Hepatocyte (in vitro differentiated cells): ENCODE data around the gene KRT74. TPM values are rescaled to one million over a fixed set of nuclear protein-coding genes. Genes with fewer than 3 reads are reported as not detected.

Source experiments
- DNase-seq: peaks from one replicate; pipeline ENCODE4 v3.0.0-alpha.2; 2016; ENCODE audit warnings: low spot score
- H2AFZ ChIP-seq: fragments of 200-600 bp; sonication (generic); 2 replicates; pipeline ENCODE4 v1.6.0; 2016; ENCODE audit warnings: antibody characterized with exemption, mild to moderate bottlenecking
- H3K27ac ChIP-seq: fragments of 200-600 bp; sonication (generic); 2 replicates; pipeline ENCODE4 v1.5.1; 2016; ENCODE audit warnings: mild to moderate bottlenecking
- H3K27me3 ChIP-seq: fragments of 200-600 bp; sonication (generic); 2 replicates; pipeline ENCODE4 v1.6.1; 2016
- H3K36me3 ChIP-seq: fragments of 200-600 bp; sonication (generic); replicated peaks from 2 replicates; pipeline ENCODE4 v1.5.1; 2016; ENCODE audit warnings: low read depth; ENCODE audit not compliant: insufficient read depth
- H3K4me1 ChIP-seq: fragments of 200-600 bp; sonication (generic); 2 replicates; pipeline ENCODE4 v1.5.1; 2016; ENCODE audit warnings: mild to moderate bottlenecking, moderate library complexity; ENCODE audit not compliant: insufficient read depth
- H3K4me2 ChIP-seq: fragments of 200-600 bp; sonication (generic); 2 replicates; pipeline ENCODE4 v1.6.0; 2016
- H3K4me3 ChIP-seq: fragments of 200-600 bp; sonication (generic); 2 replicates; pipeline ENCODE4 v1.5.1; 2016; ENCODE audit warnings: mild to moderate bottlenecking
- H3K79me2 ChIP-seq: fragments of 200-600 bp; sonication (generic); 2 replicates; pipeline ENCODE4 v1.6.0; 2017; ENCODE audit warnings: mild to moderate bottlenecking
- H3K9me2 ChIP-seq: fragments of 200-600 bp; sonication (generic); replicated peaks from 2 replicates; pipeline ENCODE4 v1.6.0; 2017; ENCODE audit warnings: mild to moderate bottlenecking; ENCODE audit not compliant: insufficient read depth
- H3K9me3 ChIP-seq: fragments of 200-600 bp; sonication (generic); 2 replicates; pipeline ENCODE4 v1.5.1; 2016; ENCODE audit warnings: low read depth, mild to moderate bottlenecking
- H4K20me1 ChIP-seq: fragments of 200-600 bp; sonication (generic); 2 replicates; pipeline ENCODE4 v1.6.0; 2016; ENCODE audit warnings: mild to moderate bottlenecking; ENCODE audit not compliant: insufficient read depth, poor library complexity, severe bottlenecking
- EZH2 ChIP-seq: fragments of 200-600 bp; sonication (generic); IDR thresholded peaks from 2 replicates; pipeline ENCODE4 v1.6.1; 2016; ENCODE audit warnings: antibody characterized with exemption, mild to moderate bottlenecking, borderline replicate concordance
- EZH2phosphoT487 ChIP-seq: fragments of 200-600 bp; sonication (generic); IDR thresholded peaks from one replicate; pipeline ENCODE4 v1.6.1; 2018; ENCODE audit warnings: antibody characterized with exemption, mild to moderate bottlenecking, low read depth, moderate library complexity; ENCODE audit not compliant: unreplicated experiment, severe bottlenecking
- WGBS: methylation state at CpG from one replicate; pipeline ENCODE4 v1.1.6; 2016; ENCODE audit warnings: low lambda C conversion rate; ENCODE audit errors: missing lambda C conversion rate; 5-methylcytosine and 5-hydroxymethylcytosine counted together
- polyA plus RNA-seq: library from polyadenylated mRNA; unstranded; fragments of >200 nt; fragmentation: Nextera tagmentation; extraction: Ambion mirVana; gene quantifications from 2 replicates; pipeline ENCODE4 v1.2.1, GENCODE V29; 2016
- total RNA-seq: library from RNA; depleted of rRNA; stranded (reverse); fragments of >200 nt; gene quantifications from 2 replicates; pipeline ENCODE4 v1.2.3, GENCODE V29; 2014
- TF ChIP-seq, protein P1 (sequence below): fragments of 200-600 bp; sonication (generic); IDR thresholded peaks from 2 replicates; pipeline ENCODE4 v1.5.1; 2016; ENCODE audit warnings: antibody characterized with exemption, mild to moderate bottlenecking; ENCODE audit not compliant: poor library complexity

Gene KRT74
- total and polyA plus RNA-seq, 2 experiments from 2014 or later: not detected

DNA sequence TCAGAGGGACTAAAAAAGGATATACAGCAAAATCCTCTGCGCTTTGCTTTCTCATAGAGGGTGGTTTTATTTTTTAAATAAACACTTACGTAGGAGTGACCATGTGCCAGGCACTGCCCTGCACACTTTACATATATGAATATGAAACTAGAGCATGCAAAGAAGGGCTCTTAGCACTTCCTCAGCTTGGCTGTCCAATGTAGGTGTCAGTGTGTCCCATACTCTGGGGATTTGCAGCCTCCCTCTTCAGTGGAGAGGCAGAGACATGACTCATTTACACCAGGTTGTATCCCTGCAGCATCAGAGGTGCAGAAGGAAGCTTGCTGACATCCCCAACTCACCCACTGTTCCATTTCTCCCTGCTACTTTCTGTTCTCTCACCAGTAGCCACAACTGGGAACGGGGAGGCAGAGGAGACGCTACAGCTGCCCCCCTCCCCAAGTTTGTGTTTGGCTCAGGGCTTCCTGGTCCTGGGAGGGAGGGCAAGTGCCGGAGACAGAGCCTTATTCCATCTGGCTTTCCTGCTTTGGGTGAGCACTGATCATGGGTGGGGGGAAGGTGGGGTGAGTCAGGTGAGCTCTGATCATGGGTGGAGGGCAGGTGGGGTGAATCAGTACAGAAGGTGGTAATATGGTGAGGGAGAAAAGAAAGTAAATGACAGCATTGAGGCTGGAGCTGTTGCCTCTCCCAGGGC is 48.6 kb downstream of the KRT74 start:
- Histone ChIP-seq H3K9me3 (no peaks in the 10 kb centered on the region), H4K20me1 (no peaks in the 10 kb centered on the region), H3K9me2 (no peaks in the 10 kb centered on the region), H3K79me2 (no peaks in the 10 kb centered on the region), H3K4me3 (no peak overlapping the region), H3K4me1 (peaks cover 14% of the 10 kb centered on the region), H3K27ac (peak overlapping the region; percentile 33), H3K4me2 (no peak overlapping the region), H3K27me3 (no peaks in the 10 kb centered on the region), H3K36me3 (no peaks in the 10 kb centered on the region), H2AFZ (no peak overlapping the region)
- no peak for DNase-seq
- TF ChIP-seq, protein P1, sequence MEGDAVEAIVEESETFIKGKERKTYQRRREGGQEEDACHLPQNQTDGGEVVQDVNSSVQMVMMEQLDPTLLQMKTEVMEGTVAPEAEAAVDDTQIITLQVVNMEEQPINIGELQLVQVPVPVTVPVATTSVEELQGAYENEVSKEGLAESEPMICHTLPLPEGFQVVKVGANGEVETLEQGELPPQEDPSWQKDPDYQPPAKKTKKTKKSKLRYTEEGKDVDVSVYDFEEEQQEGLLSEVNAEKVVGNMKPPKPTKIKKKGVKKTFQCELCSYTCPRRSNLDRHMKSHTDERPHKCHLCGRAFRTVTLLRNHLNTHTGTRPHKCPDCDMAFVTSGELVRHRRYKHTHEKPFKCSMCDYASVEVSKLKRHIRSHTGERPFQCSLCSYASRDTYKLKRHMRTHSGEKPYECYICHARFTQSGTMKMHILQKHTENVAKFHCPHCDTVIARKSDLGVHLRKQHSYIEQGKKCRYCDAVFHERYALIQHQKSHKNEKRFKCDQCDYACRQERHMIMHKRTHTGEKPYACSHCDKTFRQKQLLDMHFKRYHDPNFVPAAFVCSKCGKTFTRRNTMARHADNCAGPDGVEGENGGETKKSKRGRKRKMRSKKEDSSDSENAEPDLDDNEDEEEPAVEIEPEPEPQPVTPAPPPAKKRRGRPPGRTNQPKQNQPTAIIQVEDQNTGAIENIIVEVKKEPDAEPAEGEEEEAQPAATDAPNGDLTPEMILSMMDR: no peak
- TF ChIP-seq EZH2 (no peak), EZH2phosphoT487 (no peak)
- WGBS: 84% methylated on average over 5 of the region's 5 CpGs

DNA sequence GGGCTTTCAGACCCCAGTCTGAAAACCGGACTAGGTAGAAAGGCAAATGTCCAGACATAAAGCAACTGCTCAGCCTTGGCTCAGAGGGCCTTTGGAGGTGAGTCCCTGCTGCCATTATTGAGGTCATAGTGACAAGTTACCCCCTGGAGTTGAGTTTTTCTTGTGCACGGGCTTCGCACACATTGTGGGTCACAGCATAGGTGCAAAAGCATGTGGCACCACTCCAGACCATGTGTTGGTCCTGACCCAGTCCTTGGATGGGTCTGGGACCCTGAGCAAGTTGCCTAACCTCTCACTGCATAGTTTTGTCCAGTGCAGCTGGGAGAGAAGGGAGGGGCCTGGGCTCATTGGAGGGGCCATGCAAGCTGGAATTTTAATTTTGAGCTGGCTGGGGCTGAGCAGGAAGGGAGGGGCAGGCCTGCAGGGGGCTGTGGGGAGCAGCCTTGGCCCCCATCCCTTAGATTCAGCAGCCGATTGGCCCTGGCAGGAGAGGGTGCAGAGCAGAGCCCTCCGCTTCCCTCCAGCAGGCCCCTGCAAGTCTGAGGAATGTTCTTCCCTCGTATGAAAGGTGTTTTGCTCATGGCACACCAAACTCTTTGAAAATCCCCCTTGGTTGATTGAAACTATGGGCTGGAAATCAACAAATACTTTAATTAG is 49.3 kb downstream of the KRT74 start:
- H4K20me1 ChIP-seq: no peaks in the 10 kb centered on the region
- no peaks in the 10 kb centered on the region for H3K36me3 ChIP-seq
- no peaks in the 10 kb centered on the region for H3K9me2 ChIP-seq
- DNase-seq: no peak
- no peaks in the 10 kb centered on the region for H3K79me2 ChIP-seq
- H3K4me2 ChIP-seq: no peak overlapping the region
- H2AFZ ChIP-seq: no peak overlapping the region
- peaks cover 14% of the 10 kb centered on the region for H3K4me1 ChIP-seq
- no peak overlapping the region for H3K4me3 ChIP-seq
- H3K9me3 ChIP-seq: no peaks in the 10 kb centered on the region
- peak overlapping the region; percentile 33 for H3K27ac ChIP-seq
- H3K27me3 ChIP-seq: no peaks in the 10 kb centered on the region
- TF ChIP-seq EZH2 (no peak), EZH2phosphoT487 (no peak)
- TF ChIP-seq, protein P1: no peak
- 70% methylated on average over 6 of the region's 6 CpGs for WGBS

DNA sequence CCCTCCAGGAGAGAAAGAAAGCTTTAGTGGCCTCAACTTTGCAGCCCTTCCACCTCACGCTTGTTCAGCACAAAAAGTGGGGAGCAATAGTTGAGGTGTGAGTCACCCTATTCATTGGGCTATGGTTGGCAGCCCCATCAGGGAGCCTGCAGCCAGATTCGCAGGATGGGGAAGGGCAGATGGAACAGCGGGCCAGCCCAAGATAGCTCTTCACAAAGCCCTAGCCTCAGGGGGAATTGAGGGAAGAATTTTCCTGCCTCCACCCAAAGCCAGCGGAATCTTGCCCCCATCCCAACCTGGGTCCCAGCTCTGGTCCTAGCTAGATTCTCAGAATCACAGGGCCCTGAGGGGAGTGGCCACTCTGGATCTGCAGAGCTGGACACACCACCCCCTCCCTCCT is 49.8 kb downstream of the KRT74 start:
- DNase-seq: no peak

More for the DNA sequence above, 49.8 kb downstream of the KRT74 start:
- H2AFZ ChIP-seq: no peak overlapping the region
- no peaks in the 10 kb centered on the region for H4K20me1 ChIP-seq
- TF ChIP-seq EZH2 (no peak), EZH2phosphoT487 (no peak)
- TF ChIP-seq, protein P1: no peak
- no peaks in the 10 kb centered on the region for H3K79me2 ChIP-seq
- WGBS: 97% methylated on average over 4 of the region's 4 CpGs
- H3K9me3 ChIP-seq: no peaks in the 10 kb centered on the region
- peaks cover 14% of the 10 kb centered on the region for H3K4me1 ChIP-seq
- no peaks in the 10 kb centered on the region for H3K36me3 ChIP-seq
- H3K27me3 ChIP-seq: no peaks in the 10 kb centered on the region
- no peak overlapping the region for H3K27ac ChIP-seq
- no peaks in the 10 kb centered on the region for H3K9me2 ChIP-seq
- no peak overlapping the region for H3K4me3 ChIP-seq
- H3K4me2 ChIP-seq: no peak overlapping the region
